IPS DF 4.7 (cell line): ENCODE results near the gene ELF1.
A peak's percentile ranks its signal among the peaks of the same experiment; 100 is the strongest.

ENCODE experiments used
- DNase-seq: peaks from one replicate; pipeline ENCODE4 v3.0.0-alpha.2; 2013; ENCODE audit warnings: low spot score; ENCODE audit errors: extremely low read depth

The ELF1 gene

DNA sequence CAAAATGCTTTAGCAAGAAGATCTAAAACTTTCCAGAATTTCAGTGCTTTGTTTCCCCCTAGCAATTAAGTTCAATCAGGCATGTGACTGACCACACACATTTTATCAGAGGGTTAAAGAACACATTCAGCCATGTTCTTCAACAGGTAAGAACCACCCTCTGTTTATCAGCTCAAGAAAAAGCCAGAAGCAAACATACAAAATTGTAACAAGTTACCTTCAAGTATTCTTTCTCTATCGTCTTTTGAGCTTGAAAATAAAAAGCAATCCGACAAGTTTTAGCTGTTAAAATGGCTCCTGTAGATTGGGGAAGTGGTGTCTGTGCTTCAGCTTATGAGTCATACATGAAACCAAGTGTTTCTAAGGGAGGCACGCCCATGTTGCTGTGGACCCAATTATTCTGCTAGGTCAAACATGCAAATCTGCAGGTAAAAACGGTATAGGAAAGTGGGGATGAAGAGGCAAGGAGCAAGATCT is at the start of gene ELF1:
Gene ELF1 (minus strand): TSS at position 306 of the 477 bp plus-strand sequence. CDS start 37,262 bp downstream, outside the sequence.
- DNase-seq: no peak

DNA sequence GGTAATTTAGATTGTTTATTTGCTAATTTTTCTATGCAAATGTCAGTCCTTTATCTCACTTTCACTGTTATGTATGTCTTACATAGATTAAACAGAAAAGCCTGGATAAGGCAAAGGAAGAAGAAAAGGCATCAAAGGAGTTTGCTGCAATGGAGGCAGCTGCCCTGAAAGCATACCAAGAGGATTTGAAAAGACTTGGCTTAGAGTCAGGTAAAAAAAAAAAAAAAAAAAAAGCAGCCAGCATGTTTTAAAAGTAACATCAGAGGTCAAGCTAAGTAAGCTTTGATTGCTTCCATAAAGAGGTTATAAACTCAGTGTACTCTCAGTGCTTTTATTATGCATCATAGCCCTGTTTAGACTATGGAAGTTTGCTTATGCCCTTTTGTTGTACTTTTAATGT is 46.0 kb upstream of the ELF1 start:
- DNase-seq: no peak

DNA sequence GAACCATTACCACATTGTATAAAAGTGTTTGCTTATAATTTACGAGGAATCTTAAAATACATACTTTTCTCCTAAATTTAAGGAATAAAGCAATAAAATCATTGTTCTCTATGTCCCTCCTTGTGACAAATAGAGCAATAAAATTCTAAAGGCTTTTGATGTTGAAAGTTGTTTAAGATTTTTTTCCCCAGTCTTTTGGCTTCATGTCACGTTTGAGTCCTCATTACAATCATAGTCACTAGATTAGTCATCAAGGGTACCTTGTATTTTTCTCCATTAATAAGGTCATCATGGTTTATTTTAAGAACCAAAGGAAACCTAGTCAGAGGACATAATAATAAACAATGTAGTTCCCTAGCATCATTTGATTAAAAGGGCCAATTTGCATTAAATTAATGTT is 45.4 kb upstream of the ELF1 start:
- no peak for DNase-seq

DNA sequence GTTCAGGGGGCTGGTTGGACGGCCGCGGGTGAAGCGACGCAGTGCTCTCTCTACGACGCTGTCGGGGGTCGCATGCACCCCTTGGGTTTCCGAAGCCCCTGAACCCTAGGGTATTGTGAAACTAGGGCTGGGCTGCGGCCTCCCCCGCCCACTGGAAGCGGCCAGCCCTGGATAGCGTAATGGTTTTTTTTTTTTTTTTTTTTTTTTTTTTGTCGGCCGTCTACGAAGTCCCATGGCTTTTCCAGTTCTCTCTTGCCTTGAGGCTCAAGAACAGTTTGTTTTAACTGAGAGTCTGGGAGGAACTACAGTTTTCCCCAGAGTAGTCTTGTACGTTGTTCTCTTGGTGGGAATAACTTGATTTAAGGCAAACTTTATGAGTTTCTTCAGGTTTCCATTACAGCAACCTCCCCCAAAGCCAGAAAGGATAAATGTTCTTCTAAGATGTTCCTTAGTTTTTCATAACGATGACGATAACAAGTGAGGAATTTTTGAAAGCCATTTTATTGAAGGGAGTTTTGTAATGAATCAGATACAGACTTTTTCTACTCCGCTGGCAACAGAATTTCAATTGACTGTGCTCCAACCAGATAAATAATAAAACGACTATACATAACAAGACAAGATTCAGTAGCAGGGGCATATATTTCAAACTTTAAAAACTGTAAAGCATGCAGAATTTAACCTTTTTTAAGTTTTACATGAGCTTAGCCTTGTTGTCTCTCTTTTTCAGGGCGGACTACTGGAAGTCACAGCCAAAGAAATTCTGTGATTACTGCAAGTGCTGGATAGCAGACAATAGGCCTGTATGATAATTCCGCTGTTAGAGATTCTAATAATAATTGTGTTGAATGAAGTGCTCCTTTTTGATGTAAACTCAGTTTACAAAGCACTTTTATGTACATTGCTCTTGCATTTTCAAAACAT is 43.1 kb upstream of the ELF1 start:
- no peak for DNase-seq

DNA sequence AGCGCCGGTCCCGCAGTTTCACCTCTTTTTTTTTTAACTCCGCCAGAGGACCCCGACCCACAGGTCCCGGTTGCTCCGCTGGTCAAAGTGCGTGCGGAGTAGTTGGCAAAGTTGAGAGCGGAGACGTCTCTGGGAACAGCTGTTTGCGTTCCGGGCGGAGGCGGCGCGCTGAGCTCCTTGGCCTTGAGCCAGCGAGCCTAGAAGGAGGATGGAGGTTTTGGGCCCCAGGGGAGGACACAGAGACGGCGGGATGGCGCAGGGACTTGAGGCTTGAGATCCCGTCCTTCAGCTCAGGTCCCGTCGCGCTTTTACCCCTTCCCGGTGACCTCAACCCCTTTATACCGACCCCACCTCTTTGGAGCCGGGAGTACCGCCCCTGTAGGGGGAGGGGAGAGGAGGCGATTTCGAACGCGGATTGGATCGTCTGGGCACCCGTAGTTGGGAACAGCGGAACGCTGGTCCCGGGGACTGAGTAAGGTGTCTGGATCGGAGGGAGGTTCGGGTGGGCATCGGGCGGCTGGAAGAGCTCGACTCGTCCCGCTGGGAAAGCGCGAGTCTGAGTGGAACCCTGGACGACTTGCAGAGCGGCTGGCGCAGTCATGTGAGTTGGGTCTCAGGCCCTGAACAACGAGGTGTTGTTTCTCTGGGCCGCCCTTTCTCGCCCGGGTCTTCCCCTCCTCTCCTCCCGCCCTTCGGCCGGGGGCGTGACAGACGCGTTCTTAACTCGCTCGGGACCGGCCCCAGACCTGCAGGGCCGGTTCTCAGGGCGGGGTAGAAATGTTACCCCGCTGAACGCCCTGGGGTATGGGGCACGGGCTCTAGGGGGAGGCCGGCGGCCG is 42.2 kb upstream of the ELF1 start, which contains the start of gene WBP4:
Gene WBP4 (plus strand): TSS at position 435 of the 839 bp plus-strand sequence. CDS start 165 bp downstream, at position 600.
- peak; percentile 81 for DNase-seq

DNA sequence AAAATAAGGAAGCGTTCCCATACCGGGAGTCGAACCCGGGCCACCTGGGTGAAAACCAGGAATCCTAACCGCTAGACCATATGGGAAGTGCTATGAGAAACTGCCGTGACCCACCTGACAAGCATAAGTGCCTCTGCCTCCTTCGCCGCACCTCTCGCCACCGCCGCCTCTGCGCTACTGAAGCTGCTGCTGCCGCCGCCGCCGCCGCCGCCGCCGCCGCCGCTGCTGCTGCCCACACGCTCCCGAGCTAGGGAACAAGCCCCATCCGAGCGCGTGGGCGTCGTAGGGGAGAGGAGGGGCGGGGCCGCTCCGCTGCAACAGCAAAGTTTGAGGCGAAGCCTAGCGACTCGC is 41.6 kb upstream of the ELF1 start:
- DNase-seq: no peak

DNA sequence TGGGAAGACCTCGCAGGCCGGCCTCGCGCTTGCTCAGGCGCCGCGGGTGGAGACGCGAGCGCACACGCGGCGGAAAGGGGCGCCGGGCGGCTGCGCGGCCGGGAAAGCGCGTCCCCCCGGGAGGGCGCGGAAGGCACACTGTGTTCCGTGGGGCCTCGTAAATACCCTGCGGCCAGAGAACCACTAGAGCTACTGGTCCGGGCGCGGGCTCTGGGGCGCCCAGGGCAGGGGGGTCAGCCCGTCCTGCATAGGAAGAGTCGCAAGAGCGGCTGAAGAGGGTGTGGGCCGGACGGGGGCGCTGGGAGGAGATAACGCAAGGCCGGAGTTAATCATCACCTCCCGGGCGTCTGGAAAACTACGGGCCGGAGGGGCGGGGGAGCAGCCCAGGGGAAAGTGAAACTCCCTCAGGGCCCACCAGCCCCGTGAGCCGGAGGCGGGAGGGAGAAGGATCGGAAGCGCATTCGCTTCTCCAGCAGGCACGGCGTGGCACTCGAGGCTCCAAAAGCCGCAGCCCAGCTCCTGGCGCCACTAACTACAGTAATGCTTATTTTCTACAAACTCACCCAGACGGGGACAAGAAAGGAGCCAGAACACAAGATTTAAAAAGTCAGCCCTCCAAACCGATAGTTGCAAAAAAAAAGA is 41.1 kb upstream of the ELF1 start:
- no peak for DNase-seq

DNA sequence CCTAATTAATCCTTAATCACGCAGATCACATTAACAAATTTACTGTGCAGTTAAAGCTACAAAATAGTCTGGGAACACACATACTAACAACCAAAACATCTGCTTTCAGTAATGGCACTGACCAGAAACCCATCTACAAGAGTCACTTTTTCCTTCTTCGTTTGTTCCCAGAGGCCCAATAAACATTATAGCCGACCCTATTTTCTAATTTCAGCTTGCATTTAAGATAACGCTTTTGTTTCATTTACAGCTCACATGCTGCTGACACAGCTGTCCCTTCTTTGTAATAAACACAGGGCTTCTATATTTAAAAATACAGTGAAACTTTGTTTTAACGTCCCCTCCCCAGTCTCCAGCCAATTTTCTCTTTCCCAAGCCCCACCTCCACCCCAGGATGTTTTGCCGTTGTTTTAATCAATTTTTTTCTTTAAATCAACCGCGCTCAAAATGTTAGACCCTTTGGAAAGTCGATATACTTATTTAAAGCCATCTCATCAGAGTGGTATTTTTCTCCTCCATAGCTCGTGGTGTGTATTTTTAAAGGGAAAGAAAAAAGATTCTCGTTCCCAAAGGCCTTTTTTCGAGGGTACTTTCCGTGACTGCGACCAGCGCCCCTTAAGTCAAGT is 40.5 kb upstream of the ELF1 start:
- DNase-seq: no peak

DNA sequence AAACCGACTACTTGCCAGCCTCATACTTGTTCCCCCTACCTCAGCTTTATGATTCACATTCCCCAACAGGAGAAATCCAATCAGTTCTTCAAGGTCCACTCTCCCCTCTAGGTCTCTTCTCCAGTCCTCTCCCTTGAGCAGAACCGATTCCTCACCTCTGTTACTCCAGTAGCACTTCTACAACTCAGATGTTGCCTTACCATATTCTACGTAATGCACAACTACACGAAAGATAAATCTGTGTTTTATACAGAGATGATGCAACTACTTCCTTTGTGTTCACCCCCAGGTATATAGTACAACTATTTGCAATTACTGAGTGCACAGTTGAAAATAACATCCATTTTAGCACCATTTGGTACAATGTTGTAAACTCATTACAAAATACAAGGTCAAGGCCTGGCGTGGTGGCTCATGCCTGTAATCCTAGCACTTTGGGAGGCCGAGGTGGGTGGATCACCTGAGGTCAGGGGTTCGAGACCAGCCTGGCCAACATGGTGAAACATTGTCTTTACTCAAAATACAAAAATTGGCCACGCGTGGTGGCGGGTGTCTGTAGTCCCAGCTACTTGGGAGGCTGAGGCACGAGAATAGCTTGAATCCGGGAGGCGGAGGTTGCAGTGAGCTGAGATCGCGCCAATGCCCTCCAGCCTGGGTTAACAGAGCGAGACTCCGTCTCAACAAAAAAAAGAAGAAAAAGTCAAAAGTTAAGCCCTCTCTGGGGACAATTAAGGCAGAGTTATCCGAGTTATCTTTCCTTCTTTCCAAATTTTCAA is 39.4 kb upstream of the ELF1 start:
- DNase-seq: no peak

DNA sequence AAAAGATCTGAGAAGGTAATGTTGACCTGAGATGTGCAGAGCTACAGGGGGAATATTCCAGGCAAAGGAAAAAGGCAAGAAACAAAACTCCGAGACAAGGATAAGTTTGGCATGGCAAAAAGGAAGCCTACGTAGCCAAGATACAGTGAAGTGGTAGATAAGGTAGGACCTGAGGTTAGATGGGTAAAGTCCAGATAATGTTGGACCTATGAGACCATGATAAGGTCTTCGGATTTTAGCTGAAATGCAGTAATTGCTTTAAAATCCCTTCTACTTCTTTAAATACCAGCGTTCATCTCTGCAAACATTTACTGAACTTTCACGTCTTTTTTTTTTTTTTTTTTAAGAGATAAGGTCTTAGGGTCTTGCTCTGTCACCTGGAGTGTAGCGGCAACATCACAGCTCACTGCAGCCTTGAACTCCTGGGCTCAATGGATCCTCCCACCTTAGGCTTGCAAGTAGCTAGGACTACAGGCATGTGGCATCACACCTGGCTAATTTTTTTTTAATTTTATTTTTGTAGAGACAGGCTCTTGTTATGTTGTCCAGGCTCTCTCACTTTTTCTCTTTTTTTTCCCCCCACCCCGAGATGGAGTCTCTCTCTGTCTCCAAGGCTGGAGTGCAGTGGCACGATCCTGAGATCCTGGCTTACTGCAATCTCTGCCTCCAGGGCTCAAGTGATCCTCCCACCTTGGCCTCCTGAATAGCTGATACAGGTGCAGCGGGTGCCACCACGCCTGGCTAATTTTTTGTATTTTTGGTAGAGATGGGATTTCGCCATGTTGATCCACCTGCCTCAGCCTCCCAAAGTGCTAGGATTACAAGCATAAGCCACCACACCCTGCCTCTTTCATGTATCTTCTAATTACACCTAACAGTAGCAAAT is 38.0 kb upstream of the ELF1 start:
- DNase-seq: no peak

DNA sequence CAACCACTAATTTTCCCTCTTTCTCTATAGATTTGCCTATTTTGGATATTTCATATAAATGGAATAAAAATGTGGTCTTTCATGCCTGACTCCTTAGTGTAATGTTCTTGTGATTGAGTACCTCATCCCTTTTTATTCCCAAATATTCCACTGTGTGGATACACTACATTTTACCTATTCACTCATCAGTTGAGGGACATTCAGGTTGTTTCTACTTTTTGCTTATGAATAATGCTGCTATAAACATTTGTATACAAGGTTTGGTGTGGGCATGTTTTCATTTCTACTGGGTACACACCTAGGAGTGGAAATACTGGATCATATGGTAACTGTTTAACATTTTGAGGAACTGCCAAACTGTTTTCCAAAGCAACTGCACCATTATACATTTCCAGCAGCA is 37.1 kb upstream of the ELF1 start:
- no peak for DNase-seq

DNA sequence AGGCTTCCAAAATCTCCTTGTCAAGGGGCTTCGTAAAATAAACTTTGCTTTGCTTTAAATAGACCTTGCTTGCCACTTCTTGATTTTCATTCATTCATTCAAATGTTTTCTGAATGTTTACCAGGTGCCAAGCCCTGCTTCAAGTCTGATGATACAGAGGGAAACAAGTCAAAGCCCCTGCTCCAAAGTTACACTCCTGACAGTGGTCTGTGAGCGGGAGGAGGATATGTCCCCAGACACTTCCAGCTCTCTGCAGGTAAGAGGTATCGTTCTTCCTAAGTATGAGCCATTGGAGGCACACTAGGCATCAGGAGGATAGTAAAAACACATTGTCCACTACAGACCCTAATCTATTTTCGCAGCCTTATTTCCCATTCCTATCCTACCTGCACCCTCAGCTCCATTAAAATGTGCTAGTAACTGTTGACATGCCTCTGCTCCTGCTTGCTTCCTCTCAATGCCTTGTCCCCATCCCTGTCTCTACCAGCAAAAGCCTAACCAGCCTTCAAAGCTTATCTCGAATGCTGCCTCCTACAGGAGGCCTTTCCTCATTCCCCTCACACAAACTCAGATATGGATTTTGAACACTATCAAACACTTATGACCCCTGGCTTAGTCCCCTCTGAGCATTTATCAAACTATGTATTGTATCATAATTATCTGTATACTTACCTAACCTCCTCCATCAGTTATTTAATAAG is 36.0 kb upstream of the ELF1 start:
- no peak for DNase-seq

DNA sequence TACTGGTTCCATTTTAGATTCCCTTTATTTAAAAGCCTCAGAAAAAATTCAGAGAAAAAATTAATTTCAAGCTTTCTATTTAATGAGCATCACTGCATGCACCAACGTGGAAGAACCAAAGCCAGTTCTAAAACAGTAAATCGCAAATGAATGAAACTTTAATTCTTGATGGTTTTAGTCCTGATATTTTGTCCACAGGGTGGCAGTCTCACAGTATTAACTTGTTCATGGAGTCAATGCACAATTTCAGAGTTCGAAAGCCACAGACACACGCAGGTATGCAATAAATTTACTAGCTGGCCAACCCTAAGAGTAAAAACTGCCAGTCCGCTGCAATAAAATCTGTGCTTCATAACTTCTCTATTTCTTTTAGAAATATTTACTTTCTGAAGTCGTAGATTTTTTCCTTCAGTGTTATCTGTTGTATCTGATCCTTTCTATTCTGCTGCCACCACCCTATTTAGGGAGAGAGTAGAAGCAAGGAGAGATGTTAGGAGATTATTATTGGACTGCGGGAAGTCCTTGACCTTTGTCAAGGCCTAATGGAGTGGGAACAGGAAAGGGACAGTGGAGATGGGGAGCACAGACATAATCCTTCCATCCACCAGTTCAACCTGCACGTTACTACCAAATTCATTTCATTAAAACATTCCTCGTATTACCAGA is 35.2 kb upstream of the ELF1 start:
- DNase-seq: no peak

DNA sequence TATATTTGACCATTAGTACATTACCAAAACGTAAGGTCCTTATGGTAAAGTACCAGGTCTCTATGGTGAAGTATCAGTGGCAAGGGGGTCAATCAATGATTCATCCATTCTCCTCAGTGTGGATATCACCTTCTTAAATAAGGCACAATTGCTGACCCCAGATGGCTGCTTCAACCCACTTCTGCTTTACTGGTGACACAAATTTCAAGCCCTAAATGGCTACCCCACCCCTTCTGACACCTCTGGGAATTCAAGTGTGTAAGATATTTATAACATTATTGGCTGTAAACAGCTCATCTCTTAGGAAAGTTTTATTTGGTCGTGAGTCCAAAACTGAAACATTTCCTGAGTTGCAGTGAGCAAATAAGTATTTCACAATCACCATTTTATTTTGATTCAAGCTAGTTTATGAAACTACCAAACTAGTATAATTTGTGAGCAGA is 34.3 kb upstream of the ELF1 start:
- DNase-seq: no peak

DNA sequence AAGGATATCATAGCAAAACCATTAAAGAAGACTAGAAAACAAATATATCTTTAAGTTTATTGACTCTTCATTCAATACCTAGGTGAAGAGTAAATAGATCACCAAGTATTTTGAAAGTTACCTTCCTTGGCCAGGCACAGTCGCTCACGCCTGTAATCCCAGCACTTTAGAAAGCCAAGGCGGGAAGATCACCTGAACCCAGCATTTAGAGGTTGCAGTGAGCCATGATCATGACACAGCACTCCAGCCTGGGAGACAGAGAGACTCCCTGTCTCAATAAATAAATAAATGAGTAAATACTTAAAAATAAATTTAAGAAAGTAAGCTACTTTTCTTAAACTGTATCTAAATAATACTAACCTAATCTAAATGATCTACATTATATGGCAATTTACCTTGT is 33.3 kb upstream of the ELF1 start:
- DNase-seq: no peak

DNA sequence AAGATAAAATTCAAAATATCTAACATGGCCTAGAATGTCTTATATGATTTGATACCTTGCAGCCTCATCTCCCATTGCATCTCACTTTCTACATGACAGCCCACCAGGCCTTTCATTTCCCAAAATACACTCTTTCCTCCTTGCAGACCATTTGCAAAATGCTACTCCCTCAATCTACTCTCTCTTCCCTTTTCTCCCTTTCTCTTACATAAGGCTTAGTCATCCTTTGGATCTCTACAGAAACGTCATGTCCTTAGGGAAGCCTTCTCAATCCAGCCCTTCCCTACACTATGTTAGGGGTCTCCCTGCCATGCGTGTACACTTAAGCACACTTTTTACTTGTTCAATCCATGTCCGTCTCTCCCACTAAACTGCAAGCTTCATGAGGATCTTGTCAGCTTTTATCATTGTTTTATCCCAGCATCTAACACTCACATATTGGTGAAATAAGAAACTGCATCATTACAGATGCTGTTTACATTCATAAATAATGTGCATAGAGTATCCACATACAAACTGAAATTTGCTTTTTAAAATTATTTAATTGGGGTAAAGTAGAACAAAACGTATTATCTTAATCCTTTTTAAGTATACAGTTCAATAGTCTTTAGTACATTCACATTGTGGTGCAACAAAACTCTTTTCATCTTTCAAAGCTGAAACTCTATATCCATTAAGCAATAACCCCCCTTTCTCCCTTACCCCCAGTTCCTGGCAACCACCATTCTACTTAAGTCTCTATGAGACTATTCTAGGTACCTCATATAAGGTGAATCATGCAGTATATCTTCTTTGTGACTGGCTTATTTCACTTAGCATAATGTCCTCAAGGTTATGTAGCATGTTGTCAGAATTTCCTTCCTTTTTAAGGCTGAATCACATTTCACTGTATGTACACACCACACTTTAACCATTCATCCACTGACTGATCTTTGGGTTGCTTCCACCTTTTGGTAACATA is 30.6 kb upstream of the ELF1 start:
- DNase-seq: no peak

DNA sequence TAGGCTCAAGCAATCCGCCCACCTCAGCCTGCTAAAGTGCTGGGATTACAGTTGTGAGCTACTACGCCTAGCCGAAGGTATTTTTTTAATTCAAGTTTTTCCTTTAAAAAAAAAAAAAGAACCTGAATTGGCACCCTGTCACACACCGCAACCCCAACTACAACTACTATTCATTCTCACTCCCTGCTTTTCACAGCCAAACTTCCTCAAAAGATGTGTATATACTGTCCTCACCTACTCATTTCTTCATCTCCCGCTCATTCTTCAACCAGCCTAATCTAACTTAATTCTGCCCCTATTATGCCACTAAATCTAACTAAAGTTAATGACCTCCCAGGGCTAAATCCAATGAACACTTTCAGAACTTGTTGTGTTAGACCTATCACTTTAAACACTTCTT is 29.5 kb upstream of the ELF1 start:
- DNase-seq: no peak
